NCI-H69 (cell line): ENCODE measurements around the gene ILKAP.

Source experiments
- DNase-seq: peaks from one replicate; lab custom pipeline; 2025; lab: John Stamatoyannopoulos, UW

The ILKAP gene

GRCh38 chr2:238236571-238236970 lies 33.1 kb upstream of the ILKAP start:
- peak; percentile 27 for DNase-seq

- DNase-seq, result no peak
These were observed 32.4 kb upstream of the ILKAP start for GRCh38 chr2:238235856-238236255.

GRCh38 chr2:238235331-238235732 lies 31.8 kb upstream of the ILKAP start:
- DNase-seq, result no peak

GRCh38 chr2:238233625-238234024 lies 30.1 kb upstream of the ILKAP start:
- DNase-seq, result no peak

- no peak for DNase-seq
These were observed 28.3 kb upstream of the ILKAP start for GRCh38 chr2:238231809-238232208.

- no peak for DNase-seq
These were observed 27.8 kb upstream of the ILKAP start for GRCh38 chr2:238231251-238231793.

GRCh38 chr2:238230699-238231098 lies 27.2 kb upstream of the ILKAP start:
- no peak for DNase-seq

- DNase-seq, result no peak
These were observed 25.2 kb upstream of the ILKAP start for GRCh38 chr2:238228700-238229099.

- DNase-seq, result no peak
These were observed 24.1 kb upstream of the ILKAP start for GRCh38 chr2:238227587-238228032.

GRCh38 chr2:238226698-238227586 lies 23.4 kb upstream of the ILKAP start:
- no peak for DNase-seq

- DNase-seq, result no peak
These were observed 22.6 kb upstream of the ILKAP start for GRCh38 chr2:238225911-238226697.

- DNase-seq, result no peak
These were observed 21.6 kb upstream of the ILKAP start for GRCh38 chr2:238225121-238225520.

GRCh38 chr2:238224356-238225035 lies 21.0 kb upstream of the ILKAP start:
- no peak for DNase-seq

- DNase-seq, result no peak
These were observed 17.5 kb upstream of the ILKAP start for GRCh38 chr2:238220892-238221521.

GRCh38 chr2:238220274-238220891 lies 16.9 kb upstream of the ILKAP start:
- no peak for DNase-seq

GRCh38 chr2:238216651-238217184 lies 13.2 kb upstream of the ILKAP start:
- peak; percentile 74 for DNase-seq

- no peak for DNase-seq
These were observed 3.5 kb upstream of the ILKAP start for GRCh38 chr2:238207006-238207405.

- DNase-seq, result no peak
These were observed 633 bp upstream of the ILKAP start for GRCh38 chr2:238203973-238204683.

GRCh38 chr2:238202326-238203093 lies 985 bp downstream of the ILKAP start:
- DNase-seq, result peak; percentile 79
